Myocyte (in vitro differentiated cells): ENCODE measurements around the gene UPK3A. TPM values are rescaled to one million over a fixed set of nuclear protein-coding genes. Genes with fewer than 3 reads are reported as not detected.
"Not testable (repeated sequence)": the region's sequence is repeated elsewhere in the genome, so short reads cannot be mapped to it uniquely, and the experiment has no call there.

ENCODE experiments used
- DNase-seq: peaks from one replicate; pipeline ENCODE4 v3.0.0-alpha.2; 2012; ENCODE audit warnings: low read depth
- total RNA-seq: library from RNA; depleted of rRNA; stranded (reverse); fragments of >200 nt; gene quantifications from 2 replicates; pipeline ENCODE4 v1.2.3, GENCODE V29; 2014

Gene UPK3A
- total RNA-seq, 1 donor from 2014 or later = not detected

DNA sequence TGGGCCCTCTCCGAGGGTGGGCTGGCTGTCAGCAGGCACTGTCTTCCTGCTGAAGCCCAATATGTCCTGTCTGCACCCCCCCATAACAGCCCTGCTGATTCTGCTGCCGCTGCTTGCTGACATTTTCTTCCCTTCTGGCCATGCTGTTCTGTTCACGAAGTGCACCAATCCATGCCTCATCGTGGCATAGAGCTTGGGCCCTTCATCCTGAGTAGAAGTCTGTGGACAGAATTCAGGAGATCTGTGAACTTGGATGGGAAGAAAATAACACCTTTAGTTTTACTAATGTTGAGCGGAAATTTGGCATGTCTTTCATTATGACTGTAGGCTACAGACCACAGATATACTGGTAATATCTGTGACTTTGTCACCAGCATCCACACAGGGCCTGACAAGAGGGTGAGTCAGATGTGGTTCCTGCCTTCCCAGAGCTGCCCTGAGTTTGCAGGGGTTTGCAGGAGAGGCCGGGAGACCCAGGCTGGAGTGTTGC is 29.9 kb upstream of the UPK3A start:
- no peak for DNase-seq

DNA sequence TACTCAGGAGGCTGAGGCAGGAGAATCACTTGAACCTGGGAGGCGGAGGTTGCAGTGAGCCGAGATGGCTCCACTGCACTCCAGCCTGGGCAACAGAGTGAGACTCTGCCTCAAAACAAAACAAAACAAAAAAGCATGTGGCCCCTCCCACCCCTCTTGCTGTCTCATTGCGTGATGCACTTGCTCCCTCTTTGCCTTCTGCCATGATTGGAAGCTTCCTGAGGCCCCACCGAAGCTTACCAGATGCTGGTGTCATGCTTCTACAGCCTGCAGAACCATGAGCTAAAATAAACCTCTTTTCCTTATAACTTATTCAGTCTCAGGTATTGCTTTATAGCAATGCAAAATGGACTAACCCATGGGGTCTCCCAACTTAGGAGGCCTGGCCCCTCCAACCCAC is 26.8 kb upstream of the UPK3A start:
- not testable (repeated sequence) for DNase-seq

DNA sequence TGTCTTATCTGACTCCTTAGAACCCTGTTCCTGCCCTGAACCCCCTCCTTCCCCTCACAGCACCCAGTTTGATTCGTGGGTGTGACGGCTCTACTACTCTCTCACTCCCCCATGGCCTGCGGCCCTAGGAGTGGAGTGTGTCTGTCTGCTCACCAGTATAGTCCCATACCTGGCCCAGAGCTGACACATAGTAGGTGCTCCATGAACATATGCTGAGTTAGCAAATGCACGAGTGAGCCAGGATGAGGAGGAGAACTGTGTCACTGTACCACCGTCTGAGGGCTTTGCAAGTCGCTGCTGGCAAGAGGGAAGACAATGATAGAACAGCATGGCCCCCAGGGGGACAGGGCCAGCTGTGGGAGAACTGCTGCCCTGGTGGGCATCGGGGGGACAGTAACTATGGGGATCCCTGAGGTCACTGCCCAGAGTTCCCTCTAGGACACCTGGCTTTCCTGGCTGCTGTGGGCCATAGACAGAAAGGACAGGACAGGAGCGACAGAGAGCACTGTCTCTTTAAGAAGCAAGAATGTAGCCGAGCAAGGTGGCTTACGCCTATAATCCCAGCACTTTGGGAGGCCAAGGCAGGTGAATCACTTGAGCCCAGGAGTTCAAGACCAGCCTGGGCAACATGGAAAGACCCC is 24.9 kb upstream of the UPK3A start:
- no peak for DNase-seq

DNA sequence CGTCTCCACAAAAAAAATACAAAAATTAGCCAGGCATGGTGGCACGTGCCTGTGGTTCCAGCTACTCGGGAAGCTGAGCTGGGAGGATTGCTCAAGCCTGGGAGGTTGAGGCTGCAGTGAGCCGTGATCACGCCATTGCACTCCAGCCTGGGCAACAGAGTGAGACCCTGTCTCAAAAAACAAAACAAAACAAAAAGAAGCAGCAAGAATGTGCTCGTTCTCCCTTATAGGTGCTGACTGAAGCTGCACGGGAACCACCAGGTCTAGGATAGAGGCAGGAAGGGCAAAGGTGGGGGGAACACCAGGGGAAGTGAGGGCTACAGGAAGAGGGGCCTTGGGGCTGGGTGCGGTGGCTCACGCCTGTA is 24.4 kb upstream of the UPK3A start:
- not testable (repeated sequence) for DNase-seq

DNA sequence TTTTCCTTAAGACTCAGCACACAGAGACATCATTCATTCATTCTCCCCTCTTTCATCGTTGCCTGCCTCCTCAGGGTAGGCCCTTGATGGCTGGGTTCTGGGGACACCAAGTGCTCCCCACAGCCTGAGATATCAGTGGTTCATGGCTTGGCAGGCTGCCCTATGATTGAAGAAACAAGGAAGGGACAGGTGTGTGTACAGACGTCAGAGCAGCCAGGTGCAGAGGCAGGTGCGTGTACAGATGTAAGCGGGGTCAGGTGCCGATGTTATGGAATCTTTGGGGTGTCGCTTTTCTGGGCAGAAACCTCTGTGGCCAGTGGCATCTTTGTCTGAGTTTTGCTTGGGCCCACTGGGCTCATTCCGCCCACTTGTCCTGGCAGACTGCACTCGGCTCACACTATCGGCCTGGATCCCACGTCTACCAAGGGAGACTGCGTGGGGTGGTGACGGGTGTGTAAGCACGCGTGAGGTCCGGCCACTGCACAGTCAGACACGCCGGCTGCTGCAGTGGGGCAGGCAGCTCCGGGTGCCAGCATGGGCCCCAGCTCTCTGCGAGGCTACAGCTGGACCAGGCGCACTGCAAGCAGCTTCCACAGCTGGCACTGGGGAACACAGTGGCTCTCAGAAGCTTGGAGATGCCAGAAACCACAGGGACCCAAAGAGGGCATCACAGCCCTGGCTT is 23.2 kb upstream of the UPK3A start:
- DNase-seq = no peak

DNA sequence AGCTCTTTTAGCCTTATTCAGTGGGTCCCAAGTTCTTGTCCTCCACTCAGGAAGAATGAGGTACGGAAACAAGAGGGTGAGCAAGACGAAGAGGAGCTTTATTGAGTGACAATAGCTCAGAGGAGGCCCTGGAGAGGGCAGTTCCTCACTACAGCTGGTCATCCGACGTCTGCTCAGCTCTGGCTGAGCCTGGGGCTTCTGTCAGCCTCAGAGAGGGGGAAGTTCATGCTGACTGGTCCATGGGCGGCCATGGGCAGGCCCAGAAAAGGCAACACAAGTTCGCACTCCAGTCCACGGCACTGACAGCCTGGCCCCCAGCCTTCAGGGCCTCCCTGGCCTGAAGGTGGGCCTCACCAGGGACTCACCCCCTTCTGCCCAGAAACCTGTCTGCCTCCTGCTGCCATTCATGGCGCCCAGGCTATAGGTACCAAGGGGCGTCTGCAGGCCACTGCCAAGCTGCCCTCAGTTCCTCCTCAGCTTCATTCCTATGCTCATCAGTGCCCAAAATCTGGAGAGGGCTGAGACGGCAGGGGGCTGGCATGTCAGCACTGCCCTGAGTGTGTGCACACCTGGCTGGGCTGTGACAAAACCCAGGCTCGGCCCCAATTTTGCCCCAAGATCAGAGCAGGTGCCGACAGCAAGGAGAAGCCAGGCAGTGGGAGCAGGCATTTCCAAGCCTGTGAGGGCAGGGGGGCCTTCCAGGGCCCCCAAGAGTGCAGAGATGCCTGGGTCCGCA is 22.4 kb upstream of the UPK3A start:
- DNase-seq = no peak

DNA sequence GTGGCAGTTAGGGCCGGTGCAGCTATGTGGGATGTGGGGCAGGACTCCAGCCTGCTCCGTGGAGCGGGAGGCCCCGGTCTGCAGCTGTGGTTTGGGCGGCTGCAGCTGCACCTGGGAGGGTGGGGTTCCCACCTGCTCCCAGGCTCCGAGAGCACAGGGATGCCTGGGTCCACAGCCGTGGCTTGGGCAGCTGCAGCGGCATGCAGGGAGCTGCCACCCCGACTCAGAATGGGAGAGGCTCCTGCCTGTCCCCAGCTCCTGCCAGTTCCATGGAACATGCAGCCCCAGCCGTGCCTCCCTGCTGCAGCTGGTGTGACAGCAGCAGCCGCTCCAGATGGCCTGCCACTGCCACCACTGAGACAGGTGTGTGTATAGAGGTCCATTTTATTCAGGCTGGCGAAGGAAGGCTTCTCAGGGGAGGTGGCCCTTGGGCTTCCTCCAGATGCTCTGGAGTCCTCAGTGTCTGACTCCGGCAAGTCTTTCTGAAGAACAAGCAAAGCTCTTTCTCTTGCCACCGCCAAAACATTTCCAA is 21.8 kb upstream of the UPK3A start:
- DNase-seq = peak; percentile 49

DNA sequence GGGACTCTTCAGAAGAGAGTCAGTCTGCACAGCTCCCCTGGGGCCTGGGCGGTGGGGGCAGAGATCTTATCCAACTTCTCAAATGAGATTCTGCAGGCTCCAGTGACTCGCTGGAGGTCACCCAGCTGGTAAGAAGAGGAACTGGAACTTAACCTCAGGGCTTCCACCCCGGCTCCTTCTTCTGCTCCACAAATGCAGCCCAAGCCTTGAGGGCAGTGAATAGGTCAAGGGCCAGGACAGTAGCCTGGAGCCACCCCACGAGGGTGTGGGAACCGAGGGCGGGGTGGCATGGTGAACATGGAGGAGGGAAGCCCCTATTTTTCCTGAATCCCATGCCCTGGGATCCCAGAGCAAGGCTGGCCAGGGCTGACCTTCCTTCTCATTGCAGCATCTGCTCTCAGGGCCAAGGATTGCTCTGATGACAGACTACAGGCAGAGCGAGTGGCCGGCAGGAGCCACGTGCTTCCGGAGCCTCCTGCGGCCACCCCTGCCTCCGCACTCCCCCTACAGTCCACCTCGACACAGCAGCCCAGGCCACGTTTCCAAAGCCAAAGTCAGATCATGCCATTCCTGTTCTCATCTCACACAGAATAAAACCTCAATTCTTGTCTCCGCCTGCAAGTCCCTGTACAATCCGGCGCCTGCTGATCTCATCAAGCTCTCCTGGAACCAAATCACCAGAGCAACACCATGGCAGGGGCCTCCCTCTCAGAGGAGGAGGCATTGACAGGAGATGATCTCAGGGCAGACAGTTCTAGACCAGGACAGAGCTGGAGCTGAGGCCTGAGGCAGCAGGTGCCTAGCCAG is 21.1 kb upstream of the UPK3A start:
- peak; percentile 75 for DNase-seq

DNA sequence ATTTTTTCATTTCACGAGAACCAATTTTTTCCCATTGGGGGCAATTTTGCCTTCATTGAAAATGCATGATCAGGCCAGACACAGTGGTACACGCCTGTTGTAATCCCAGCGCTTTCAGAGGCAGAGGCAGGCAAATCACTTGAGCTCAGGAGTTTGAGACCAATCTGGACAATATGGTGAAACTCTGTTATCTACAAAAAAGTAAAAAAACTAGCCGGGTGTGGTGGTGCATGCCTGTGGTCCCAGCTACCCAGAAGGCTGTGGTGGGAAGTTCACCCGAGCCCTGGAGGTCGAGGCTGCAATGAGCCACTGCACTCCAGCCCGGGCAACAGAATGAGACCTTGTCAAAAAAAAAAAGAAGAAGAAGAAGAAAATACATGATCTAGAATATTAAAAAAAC is 19.2 kb upstream of the UPK3A start:
- no peak for DNase-seq

DNA sequence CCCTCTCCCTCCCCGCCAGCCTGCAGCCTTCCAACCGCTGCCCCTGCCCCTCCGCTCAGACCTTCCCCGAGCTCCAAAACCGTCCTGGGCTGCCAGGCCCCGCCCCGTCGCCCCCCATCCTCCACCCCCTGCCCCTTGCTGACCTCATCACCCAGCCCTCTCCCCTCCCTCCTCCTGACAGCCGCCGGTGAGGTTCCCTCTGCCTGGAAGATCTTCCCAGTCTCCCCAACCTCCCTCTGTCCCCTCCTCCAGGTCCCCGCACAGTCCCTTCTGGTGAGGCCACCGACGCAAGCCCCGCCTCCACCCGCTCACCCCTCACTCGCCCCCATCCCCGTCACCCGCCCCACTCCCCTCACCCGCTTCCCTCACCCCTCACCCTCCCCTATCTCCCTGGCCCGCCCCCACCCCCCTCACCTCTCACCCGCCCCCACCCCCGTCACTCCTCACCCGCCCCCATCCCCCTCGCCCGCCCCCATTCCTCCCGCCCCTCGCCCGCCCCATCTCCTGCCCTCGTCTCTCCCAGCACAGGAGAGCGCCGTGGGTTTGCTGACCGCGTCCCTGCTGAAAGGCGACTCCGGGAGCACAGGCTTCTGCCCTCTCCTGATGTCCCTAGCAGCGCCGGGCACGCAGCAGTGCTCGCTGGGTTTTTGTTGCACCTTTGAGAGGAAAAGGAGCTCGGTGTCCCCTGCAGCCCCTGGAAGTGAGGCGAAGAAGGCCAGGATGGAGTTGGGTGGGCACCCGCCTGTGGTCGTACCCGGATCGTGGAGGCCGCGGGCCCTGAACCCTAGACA is 16.4 kb upstream of the UPK3A start:
- DNase-seq = no peak

DNA sequence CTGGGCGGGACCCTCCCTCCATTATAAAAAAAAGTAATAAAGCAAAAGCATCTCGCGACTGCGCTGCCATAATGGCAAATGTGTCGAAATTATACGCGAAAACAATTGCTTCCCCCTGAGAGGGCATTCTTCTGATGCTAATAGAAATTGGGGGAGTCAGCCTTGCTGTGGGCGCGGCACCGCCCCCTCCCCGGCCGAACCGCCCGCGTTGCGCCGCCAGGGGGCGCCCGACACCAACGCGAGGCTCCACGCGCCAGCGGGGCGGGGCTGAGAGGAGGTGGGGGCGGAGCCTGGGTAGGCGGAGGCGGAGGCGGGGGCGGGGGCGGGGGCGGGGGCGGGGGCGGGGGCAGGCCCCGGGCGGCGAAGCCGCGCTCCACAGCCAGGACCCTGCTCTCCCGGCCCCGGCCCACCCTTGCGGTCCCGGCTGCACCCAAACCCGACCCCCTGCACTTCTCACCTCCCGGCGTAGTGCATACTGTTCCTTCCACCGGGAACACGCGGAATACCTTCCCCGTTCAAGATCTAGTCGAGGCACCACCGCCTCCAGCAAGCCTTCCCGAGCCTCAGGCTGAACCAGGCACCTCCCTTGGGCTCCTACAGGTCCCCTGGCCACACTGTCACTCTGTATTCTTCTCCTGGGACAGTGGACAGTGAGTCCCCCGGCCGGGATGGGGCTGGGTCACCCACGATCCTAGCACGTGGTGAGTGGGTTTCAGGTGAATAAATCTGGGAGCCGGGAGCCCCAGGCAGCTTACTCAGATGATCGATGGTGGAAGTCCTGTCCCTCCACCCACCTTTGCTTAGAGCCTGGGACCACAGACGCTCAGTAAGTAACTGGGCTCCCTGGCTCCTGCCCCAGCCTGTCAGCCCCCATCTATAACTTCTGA is 15.5 kb upstream of the UPK3A start:
- DNase-seq = peak; percentile 71

DNA sequence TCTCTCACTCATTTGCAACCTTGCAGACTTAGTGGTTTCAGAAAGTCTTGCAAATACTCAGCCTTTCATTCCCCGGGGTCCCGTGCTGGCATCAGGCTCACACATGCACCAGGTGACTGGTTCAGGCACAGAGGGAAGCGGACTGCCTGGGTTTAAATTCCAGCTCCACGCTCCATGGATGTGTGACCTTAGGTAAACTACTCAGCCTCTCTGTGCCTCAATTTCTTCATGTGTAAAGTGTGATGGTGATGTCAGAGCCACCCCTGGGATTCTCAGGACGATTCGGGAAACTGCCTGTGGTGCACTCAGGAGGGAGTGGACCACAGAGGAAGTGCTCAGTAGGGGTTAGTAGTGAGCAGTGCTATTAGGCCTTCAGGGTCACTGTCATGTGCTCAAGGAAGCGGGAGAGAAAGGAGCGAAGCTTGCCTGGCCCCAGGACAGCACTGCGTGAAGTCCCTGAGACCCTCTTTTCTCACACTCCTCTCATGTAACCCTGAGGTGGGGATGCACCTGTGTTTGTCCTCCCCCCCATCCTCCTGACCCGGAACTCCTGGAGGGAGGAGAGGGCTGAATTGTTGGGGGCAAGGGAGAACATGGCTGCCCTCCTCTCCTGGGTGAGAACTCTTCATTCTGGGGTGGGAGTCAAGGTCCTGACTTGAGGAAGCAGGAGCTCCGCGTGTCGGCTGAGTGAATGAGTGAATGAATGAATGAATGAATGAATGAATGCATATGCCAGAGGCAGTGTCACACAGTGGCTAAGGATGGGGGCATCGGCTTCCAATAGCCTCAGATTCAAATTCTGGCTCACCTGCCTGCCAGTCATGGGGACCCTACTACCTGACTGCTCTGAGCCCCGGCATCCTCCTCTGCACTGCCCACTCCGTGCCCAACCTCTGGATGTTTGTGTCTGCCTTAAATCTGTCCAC is 14.4 kb upstream of the UPK3A start:
- no peak for DNase-seq

DNA sequence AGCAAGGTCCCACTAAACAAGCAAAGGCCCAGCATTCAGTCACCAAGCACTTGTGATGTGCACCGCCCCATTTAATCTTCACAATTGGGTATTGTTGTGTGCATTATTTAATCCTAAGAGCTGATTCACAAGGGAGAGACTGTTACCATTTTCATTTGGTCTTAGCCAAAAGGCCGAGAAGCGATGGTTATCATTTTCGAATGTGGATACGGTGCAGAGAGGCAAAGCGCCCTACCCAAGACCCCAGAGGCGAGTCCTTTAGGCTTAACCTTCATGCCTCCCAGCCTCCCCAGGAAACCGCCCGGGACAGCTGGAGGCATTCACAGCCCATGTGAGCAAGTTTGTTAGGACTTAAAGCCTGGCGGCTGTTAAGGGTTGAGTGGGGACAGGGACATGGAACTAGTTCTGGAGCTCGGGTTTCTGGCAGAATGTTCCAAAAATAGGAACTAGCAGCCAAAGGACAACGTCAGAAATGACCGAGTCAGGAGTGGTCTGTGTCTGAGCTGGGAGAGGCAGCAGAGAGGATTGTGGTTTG is 13.0 kb upstream of the UPK3A start:
- DNase-seq = peak; percentile 97

DNA sequence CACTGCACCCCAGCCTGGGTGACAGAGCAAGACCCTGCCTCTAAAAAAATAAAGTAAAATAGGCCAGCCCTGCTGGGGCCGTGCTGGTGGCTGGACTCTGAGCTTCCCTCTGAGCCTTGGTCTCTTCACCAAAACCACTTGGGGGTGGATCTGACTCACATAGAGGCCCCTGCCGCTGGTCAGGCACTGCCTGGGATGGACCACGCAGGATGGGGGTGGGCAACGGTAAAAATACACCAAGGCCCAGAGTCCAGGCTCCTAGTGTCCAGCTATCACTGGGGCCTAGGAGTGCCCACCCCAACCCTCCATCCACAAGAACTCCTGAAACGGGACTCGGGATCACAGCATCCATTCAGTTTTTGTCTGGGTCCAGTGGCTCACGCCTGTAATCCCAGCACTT is 12.3 kb upstream of the UPK3A start:
- peak; percentile 67 for DNase-seq

DNA sequence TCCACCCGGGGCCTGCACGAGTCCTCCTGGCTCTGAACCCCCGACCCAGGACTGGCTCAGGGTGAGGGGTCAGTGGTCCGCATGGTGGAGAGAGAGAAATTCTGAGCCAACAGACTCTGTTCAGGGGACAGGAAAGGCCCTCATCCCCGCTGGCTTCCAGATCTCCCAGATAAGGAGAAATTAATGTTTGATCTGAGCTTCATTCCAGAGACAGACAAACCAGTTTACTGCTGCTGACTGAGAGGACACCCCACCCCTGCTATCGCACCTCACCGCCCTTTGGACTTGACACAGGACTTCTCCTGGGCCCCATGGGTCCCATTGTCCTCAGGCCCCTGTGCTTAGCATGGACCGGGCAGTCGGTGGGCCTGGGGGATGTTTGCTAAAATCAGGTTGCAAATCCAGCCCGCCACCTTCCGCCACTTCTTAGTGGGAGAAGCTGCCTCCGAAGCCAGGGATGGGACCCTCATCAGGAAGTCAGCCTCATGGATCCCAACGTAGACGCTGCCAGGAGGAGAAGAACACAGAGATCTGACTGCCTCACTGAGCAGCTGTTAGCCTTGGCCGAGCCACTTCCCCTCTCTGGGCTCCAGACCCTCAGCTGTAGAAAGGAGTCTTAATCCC is 11.2 kb upstream of the UPK3A start:
- no peak for DNase-seq

DNA sequence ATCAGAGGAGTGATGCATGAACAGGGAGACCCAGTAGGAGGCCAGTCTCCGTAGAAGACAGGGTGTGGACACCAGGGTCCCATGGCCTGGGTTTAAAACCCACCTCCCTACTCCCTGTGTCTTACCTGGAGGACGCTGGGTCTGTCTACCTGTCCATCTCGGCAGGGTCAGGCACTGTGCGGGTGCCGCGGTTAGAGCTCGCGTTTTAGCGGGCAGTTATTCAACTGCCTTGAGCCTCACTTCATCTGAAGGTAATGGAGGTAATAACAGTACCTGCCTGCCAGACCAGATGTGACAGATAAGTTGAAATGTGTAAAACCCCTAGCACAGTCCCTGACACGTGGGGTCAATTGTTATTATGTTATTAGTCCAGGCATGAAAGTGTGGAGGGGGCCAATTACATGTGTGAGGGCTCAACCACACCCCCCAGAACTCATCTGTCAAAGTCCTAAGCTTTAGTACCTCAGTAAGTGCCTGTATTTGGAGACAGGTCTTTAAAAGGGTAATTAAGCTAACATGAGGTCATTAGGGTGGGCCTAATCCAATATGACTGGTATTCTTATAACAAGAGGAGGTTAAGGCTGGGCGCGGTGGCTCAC is 8.1 kb upstream of the UPK3A start:
- no peak for DNase-seq

DNA sequence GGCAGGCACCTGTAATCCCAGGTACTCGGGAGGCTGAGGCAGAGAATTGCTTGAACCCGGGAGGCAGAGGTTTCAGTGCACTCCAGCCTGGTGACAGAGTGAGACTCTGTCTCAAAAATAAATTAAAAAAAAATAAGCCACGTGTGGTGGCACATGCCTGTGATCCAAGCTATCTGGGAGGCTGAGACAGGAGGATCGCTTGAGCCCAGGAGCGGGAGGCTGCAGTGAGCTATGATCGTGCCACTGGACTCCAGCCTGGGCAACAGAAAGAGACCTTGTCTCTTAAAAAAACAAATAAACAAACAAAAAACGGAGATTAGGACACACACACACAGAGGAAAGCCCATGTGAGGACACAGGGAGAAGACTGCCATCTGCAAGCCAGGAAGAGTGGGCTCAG is 7.0 kb upstream of the UPK3A start:
- DNase-seq = not testable (repeated sequence)
